Skin epidermis (tissue), 12 donors: Measurements from ENCODE around the gene RIOK2.
A peak's percentile ranks its signal among the peaks of the same experiment; 100 is the strongest.
"Not testable (repeated sequence)": the region's sequence is repeated elsewhere in the genome, so short reads cannot be mapped to it uniquely, and the experiment has no call there.

Source experiments
- H3K27ac ChIP-seq, 21 experiments: fragments of 200-600 bp; sonication (generic) in 11 of 21; one replicate each; pipeline ENCODE4 v1.5.0; 2020; ENCODE audit warnings: mild to moderate bottlenecking in 3 of 21, inconsistent platforms in 2 of 21, moderate library complexity in 2 of 21
- H3K4me3 ChIP-seq, 7 experiments: fragments of 200-600 bp; sonication (generic) in 2 of 7; one replicate each; pipeline ENCODE4 v1.5.0; 2020; ENCODE audit warnings: inconsistent platforms in 2 of 7, mild to moderate bottlenecking in 2 of 7, moderate library complexity in 1 of 7

Gene RIOK2

DNA sequence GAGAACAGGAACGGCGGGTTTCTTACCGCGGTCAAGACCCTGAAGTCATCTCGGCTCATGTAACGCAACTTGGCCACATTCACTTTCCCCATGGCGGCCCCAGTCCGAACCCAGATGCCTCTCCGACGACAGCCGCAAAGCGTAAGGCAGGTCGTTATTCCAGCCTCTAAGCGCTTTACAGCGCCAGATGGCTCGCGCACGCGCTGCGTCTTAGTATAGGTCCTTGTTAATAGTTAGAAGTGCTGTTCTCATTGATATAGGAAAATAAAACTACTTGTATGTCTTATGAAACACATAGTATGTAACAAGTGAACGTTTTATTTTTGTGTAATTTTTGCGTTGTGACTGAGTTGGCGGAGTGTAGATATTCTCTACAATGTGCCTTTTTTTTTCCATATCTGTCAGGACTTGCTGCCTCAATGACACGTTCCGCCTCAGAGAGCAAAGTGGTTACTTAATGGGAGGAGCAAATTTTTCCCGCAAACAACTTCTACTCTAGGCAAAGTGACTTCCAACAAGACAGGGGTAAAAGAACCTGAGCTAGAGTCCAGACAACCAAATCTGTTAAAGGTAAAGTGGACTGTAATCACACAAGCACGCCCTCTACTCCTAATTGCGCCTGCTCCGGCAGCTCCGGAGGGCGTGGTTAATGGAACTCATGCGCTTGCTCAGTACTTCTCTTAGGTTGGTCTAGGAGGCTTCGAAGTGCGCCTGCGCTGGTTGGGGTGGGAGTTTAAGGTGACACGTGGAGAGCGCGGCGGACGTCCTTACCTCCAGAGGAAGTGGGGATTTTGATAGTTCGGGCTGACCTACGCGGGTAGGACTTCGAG is at the start of gene RIOK2:
Gene RIOK2 (minus strand): TSS at position 148 of the 830 bp plus-strand sequence. CDS start 56 bp downstream, at position 92.
- peak within 1 kb of the TSS; percentile 70 to 99 (median 93) for H3K27ac ChIP-seq
- peak within 1 kb of the TSS; percentile 45 to 86 (median 69) for H3K4me3 ChIP-seq

DNA sequence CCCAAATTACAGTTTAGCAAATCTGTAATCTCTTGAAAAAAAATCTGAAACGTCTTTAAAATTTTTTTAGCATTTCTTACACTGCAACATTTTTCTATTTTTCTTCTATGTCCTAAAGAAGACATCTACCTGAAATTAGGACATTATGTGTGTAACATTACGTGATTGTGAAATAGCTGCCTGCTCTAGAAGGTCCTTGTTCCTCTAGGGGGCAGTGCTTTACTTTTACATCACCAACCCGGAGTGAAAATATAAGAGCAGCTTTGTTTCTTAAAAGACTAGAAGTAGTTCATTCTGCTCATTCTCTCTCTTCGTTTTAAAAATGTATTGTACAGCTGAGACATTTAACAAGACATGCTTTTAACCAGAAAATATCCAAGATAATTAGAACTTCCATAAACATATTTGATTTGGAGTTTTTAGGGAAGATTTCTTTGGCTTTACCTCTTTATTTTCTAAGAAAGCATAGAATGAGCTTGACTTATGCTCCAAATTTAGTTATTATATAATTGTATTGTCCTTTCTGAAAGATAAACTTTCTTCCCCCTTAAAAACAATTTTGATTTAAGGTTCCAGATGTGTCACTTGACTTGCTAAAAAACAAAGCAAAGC is 48.1 kb upstream of the RIOK2 start:
- no peak overlapping the region for H3K4me3 ChIP-seq
- no peak overlapping the region for H3K27ac ChIP-seq

GRCh38 chr5:97229688-97230285 is 46.7 kb upstream of the RIOK2 start:
- Histone ChIP-seq H3K4me3 (no peak overlapping the region), H3K27ac (no peak overlapping the region)

DNA sequence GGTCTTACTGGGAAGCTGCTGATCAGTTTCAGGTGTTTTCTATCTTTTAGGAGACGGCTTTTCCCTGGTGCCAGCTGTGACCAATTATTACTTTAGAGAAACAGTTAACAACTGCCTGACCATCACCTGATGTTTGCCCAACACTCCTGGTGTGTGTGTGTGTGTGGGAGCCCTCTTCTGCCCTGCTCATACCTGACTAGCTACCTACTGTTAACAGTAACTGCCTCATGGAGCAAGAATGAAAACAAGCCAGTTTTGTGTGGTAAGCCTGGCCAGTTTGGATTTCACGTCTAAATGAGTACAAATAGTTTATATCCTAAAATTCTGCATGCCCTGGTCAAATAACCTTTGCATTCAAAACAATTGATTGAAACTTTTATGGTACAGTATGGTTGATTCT is 46.1 kb upstream of the RIOK2 start:
- H3K4me3 ChIP-seq: no peak overlapping the region
- no peak overlapping the region for H3K27ac ChIP-seq

GRCh38 chr5:97225222-97225621 is 42.2 kb upstream of the RIOK2 start:
- Histone ChIP-seq H3K4me3 (no peak overlapping the region), H3K27ac (no peak overlapping the region)

DNA sequence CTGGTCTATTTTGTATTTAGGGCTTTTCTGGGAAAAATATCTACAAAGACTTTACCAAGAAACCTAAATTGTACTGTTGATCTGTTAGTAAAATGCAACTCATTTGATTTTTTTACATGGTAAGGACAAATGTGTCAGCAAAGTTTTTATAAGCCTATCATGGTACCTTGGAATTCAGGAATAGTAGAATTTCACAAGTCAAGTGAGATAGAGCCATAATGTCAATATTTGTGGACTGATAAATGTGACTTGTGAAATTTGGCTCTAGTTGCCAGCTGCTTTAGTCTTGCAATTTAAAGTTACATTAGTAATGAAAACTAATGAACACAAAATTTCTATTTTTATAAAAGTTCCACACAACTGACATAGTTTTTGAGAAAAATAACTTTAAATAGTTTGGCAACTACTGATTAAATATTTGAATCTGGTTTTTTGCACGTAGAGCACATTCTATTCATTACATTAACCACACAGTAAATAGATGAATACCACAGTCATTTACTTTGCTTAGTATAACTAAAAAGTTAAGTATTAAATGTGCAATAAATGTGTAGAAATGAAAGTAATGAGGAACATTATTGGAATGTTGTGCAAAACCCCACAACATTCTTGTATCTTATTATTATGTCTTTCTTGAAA is 41.2 kb upstream of the RIOK2 start:
- Histone ChIP-seq H3K27ac (peak overlapping the region in 1 of 21 experiments; percentile 56), H3K4me3 (no peak overlapping the region)

GRCh38 chr5:97223596-97223995 is 40.5 kb upstream of the RIOK2 start:
- Histone ChIP-seq H3K4me3 (no peak overlapping the region), H3K27ac (peak overlapping the region in 1 of 21 experiments; percentile 56)

- Histone ChIP-seq H3K27ac (no peak overlapping the region), H3K4me3 (no peak overlapping the region)
Observed at GRCh38 chr5:97209343-97209742, 26.3 kb upstream of the RIOK2 start.

- H3K27ac ChIP-seq: peak overlapping the region in 1 of 21 experiments; percentile 9
- H3K4me3 ChIP-seq: no peak overlapping the region
Observed at GRCh38 chr5:97208714-97209113, 25.7 kb upstream of the RIOK2 start.

- Histone ChIP-seq H3K4me3 (no peak overlapping the region), H3K27ac (peak overlapping the region in 1 of 21 experiments; percentile 9)
Observed at GRCh38 chr5:97208184-97208713, 25.2 kb upstream of the RIOK2 start.

DNA sequence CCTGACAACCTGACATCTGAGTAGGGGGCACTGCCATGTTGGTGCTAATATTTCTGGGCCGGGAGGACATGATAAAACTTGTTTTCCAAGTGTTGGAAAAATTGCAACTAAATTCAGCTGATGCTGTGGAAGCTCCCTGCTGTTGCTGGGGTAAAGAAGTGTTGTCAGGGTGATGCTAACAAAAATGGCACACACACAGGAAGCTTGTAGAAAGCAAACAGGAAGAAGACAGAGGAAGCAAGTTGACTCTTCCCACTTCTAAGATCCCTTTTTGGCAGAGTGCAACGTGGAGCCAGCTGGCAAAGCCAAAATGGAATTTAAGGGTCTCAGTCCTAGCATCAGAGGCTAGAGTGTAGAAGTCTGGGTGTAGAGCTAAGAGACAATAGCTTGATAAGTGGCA is 11.3 kb upstream of the RIOK2 start:
- peak overlapping the region in 4 of 21 experiments; percentile 2 to 50 (median 24) for H3K27ac ChIP-seq

DNA sequence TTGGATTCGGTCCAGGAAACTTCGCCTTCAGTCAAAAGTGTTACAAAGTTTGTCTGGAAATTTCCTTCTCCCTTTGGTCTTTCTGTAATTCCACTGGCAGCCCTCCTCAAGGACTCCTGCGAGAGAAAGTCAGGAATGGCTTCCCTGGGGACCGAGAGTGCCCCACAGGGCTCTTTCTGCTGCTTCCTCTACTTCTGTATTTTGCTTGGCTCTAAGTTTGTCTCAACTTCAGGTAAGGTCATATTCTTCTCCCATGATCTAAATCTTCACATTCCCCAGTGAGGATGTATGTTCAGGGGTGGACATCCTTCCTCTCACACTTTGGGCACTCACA is 10.3 kb upstream of the RIOK2 start:
- Histone ChIP-seq H3K27ac (peak overlapping the region in 6 of 21 experiments; percentile 15 to 58 (median 30)), H3K4me3 (peak overlapping the region in 1 of 7 experiments; percentile 9)

More for the DNA sequence above, 11.3 kb upstream of the RIOK2 start:
- no peak overlapping the region for H3K4me3 ChIP-seq

DNA sequence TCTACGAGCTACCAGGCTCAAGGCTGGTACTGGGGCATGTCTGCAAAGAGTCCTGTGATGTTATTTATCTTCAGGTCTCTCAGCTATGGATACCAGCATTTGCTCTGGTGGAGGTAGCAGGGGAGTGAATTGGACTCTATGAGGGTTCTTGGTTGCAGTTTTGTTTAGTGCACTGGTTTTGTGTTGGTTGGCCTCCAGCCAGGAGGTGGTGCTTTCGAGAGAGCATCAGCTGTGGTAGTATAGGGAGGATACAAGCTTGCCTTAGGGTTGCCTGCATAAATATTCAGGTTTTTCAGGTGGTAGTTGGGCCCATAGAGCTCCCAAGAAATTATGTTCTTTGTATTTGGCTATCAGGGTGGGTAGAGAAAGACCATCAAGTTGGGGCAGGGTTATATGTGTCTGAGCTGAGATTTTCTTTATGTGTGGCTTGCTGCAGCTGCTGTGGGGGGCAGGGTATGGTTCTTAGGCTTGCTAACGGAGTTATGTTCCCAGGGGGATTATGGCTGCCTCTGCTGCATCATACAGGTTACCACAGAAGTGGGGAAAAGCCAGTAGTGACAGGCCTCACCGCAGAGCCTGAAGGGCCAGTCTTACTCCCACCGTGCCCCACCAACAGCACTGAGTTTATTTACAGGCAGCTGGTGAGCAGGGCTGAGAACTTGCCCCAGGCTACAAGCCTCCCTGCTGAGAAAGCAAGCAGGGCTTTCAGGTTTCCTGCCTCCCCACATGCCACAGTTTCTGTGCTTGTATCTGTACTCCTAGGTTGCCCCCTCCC is 9.7 kb upstream of the RIOK2 start:
- Histone ChIP-seq H3K27ac (peak overlapping the region in 6 of 21 experiments; percentile 15 to 58 (median 30)), H3K4me3 (no peak overlapping the region)

- H3K27ac ChIP-seq: no peak overlapping the region
- no peak overlapping the region for H3K4me3 ChIP-seq
Observed at GRCh38 chr5:97191893-97192292, 8.8 kb upstream of the RIOK2 start.

DNA sequence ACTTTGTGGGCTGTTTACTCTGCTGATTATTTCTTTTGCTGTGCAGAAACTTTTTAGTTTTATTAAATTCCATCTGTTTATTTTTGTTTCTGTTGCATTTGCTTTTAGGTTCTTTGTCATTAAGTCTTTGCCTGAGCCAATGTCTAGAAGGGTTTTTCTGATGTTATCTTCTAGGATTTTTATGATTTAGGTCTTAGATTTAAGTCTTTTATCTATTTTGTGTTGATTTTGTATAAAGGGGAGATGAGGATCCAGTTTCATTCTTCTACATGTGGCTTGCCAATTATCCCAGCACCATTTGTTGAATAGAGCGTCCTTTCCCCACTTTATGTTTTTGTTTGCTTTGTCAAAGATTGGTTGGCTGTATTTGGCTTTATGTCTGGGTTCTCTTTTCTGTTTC is 6.5 kb upstream of the RIOK2 start:
- H3K27ac ChIP-seq, H3K4me3 ChIP-seq: not testable (repeated sequence)

DNA sequence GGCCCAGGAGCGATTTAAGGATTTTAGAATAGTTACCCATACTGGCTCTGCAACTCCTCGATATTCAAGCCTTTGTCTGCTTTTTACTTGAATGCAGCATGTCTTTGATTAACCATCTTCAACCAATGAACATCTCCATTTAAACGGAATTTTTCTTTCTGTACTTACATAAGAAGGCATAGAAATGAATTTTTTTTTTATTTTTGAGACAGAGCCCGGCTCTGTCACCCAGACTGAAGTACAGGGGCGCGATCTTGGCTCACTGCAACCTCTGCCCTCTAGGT is 825 bp upstream of the RIOK2 start:
- Histone ChIP-seq H3K27ac (peak overlapping the region in 20 of 21 experiments; percentile 80 to 99 (median 93)), H3K4me3 (peak overlapping the region; percentile 45 to 86 (median 69))

DNA sequence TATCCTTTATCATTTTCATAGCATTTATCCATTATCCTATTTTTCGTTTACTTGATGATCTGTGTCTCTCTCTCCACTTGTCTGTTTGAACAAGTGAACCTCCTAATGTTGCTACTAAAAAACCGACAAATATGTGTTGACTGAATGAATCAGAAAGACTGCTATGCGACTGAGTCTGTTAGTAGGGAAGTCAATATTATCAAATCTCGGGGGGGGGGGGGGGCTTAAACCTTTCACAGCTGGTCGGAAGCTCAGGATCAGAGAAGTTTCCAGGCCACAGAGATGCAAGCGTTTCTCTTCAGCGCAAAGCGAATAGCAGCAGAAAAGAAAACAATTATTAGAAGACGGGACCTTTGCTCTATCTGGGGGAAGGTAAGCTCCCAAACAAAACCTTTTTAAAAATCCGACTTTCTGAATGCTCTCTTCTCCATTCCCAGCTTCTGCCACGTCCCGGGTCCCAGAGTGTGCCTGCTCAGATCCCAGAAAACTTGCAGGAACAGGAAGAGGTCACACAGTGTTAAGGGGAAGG is 412 bp downstream of the RIOK2 start:
- Histone ChIP-seq H3K27ac (peak overlapping the region; percentile 70 to 99 (median 93)), H3K4me3 (peak overlapping the region; percentile 45 to 86 (median 69))

GRCh38 chr5:97181856-97182545 is 1.0 kb downstream of the RIOK2 start:
- Histone ChIP-seq H3K4me3 (peak overlapping the region; percentile 45 to 86 (median 69)), H3K27ac (peak overlapping the region in 11 of 21 experiments; percentile 89 to 99 (median 93))

GRCh38 chr5:97179457-97179856 is 3.6 kb downstream of the RIOK2 start:
- H3K27ac ChIP-seq, H3K4me3 ChIP-seq: not testable (repeated sequence)
